Measurements from ENCODE around the gene EEIG1.

Gene EEIG1

GRCh38 chr9:127974001-127974768 lies 6.6 kb downstream of the EEIG1 start:
- DNase-seq, result no peak

GRCh38 chr9:127973169-127974000 lies 7.4 kb downstream of the EEIG1 start:
- DNase-seq, result no peak

GRCh38 chr9:127972236-127972871 lies 8.4 kb downstream of the EEIG1 start:
- DNase-seq, result no peak

GRCh38 chr9:127971357-127972235 lies 9.2 kb downstream of the EEIG1 start:
- DNase-seq, result peak; percentile 66

- peak; percentile 93 for DNase-seq
Observed at GRCh38 chr9:127970401-127971313, 10.1 kb downstream of the EEIG1 start.

- no peak for DNase-seq
Observed at GRCh38 chr9:127968700-127969383, 11.9 kb downstream of the EEIG1 start.

GRCh38 chr9:127968042-127968441 lies 12.7 kb downstream of the EEIG1 start:
- DNase-seq, result no peak

GRCh38 chr9:127967151-127967809 lies 13.5 kb downstream of the EEIG1 start:
- no peak for DNase-seq

- DNase-seq, result no peak
Observed at GRCh38 chr9:127966416-127967150, 14.2 kb downstream of the EEIG1 start.

- DNase-seq, result no peak
Observed at GRCh38 chr9:127965953-127966352, 14.8 kb downstream of the EEIG1 start.

- DNase-seq, result no peak
Observed at GRCh38 chr9:127963359-127964064, 17.3 kb downstream of the EEIG1 start.

- no peak for DNase-seq
Observed at GRCh38 chr9:127963041-127963358, 17.8 kb downstream of the EEIG1 start.

GRCh38 chr9:127962278-127962677 lies 18.5 kb downstream of the EEIG1 start:
- no peak for DNase-seq

GRCh38 chr9:127961613-127962155 lies 19.1 kb downstream of the EEIG1 start:
- no peak for DNase-seq

GRCh38 chr9:127961155-127961490 lies 19.7 kb downstream of the EEIG1 start:
- no peak for DNase-seq

- DNase-seq, result no peak
Observed at GRCh38 chr9:127960410-127961154, 20.2 kb downstream of the EEIG1 start.

- no peak for DNase-seq
Observed at GRCh38 chr9:127959841-127960409, 20.9 kb downstream of the EEIG1 start.

GRCh38 chr9:127959398-127959797 lies 21.4 kb downstream of the EEIG1 start:
- DNase-seq, result no peak
